Body of pancreas (tissue), 4 donors: ENCODE data around the gene GDF2.

Source experiments
- CTCF ChIP-seq, 7 experiments: fragments of 450-650 bp in 4 of 7; fragments of 200-600 bp in 3 of 7; sonication (generic) in 3 of 7; IDR thresholded peaks; one replicate each; pipeline ENCODE4 v1.5.1; 2016 to 2019; ENCODE audit warnings: antibody characterized with exemption in 7 of 7
- POLR2A ChIP-seq, 3 donors: fragments of 450-650 bp; IDR thresholded peaks; one replicate each; pipeline ENCODE4 v1.6.1; 2016; ENCODE audit warnings: antibody characterized with exemption in 3 of 3, mild to moderate bottlenecking in 2 of 3

- TF ChIP-seq CTCF (IDR thresholded peaks at IDR 0.05) (no peak), POLR2A (IDR thresholded peaks at IDR 0.05) (no peak)
Measured at GRCh38 chr10:47364911-47365310, 42.7 kb downstream of the GDF2 start.
